A549 (cell line): ENCODE measurements around the gene FASLG.

ENCODE experiments used
- RARB ChIP-seq: fragments of 250-450 bp; sonication (Bioruptor Pico); IDR thresholded peaks from 2 replicates; pipeline ENCODE4 v1.8.0; 2021; ENCODE audit warnings: mild to moderate bottlenecking, moderate library complexity
- ZFP36 ChIP-seq: fragments of 450-650 bp; IDR thresholded peaks from 2 replicates; pipeline ENCODE4 v1.6.1; 2014; ENCODE audit warnings: borderline replicate concordance; ENCODE audit not compliant: partially characterized antibody
- ZNF302 ChIP-seq: fragments of 250-450 bp; sonication (Bioruptor Pico); IDR thresholded peaks from 2 replicates; pipeline ENCODE4 v1.9.0; 2021; ENCODE audit warnings: inconsistent platforms, mild to moderate bottlenecking, moderate library complexity
- TF ChIP-seq, protein P1 (sequence below): fragments of 150-350 bp; IDR thresholded peaks from 2 replicates; pipeline ENCODE4 v1.6.1; 2014; ENCODE audit warnings: low read depth, mild to moderate bottlenecking, low read length
- TF ChIP-seq, protein P2 (sequence below): fragments of >200 bp; sonication (Bioruptor Twin); formaldehyde crosslinking; IDR thresholded peaks from 3 replicates; pipeline ENCODE4 v1.6.1; 2016

DNA sequence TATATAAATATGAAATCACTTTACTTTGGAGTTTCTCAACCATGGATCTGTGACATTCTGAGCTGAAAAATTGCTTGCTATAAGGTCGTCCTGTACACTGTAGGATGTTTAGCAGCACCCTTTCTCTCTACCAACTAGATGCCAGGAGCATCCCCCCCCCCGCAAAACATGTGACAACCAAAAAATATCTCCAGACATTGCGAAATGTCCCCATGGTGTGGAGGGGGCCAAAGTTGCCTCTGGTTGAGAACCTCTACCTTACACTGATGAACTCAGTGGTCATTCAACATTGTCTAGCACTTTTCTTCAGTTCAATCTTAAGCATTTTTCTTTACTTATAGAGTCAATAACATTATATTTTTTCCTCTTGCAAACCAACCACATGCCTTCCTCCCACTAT, 9.2 kb downstream of the FASLG start:
- TF ChIP-seq ZFP36 (no peak), RARB (CRISPR knock-in tag) (no peak), ZNF302 (no peak)
- TF ChIP-seq, protein P1, sequence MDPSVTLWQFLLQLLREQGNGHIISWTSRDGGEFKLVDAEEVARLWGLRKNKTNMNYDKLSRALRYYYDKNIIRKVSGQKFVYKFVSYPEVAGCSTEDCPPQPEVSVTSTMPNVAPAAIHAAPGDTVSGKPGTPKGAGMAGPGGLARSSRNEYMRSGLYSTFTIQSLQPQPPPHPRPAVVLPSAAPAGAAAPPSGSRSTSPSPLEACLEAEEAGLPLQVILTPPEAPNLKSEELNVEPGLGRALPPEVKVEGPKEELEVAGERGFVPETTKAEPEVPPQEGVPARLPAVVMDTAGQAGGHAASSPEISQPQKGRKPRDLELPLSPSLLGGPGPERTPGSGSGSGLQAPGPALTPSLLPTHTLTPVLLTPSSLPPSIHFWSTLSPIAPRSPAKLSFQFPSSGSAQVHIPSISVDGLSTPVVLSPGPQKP = no peak
- TF ChIP-seq, protein P2, sequence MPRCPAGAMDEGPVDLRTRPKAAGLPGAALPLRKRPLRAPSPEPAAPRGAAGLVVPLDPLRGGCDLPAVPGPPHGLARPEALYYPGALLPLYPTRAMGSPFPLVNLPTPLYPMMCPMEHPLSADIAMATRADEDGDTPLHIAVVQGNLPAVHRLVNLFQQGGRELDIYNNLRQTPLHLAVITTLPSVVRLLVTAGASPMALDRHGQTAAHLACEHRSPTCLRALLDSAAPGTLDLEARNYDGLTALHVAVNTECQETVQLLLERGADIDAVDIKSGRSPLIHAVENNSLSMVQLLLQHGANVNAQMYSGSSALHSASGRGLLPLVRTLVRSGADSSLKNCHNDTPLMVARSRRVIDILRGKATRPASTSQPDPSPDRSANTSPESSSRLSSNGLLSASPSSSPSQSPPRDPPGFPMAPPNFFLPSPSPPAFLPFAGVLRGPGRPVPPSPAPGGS = no peak
